Endothelial cell of umbilical vein (primary cell): ENCODE data around the gene CAPN1. TPM values are rescaled to one million over a fixed set of nuclear protein-coding genes. Genes with fewer than 3 reads are reported as not detected.

Experiments used
- BruUV-seq: library from RNA; stranded (reverse); fragments of 400-500 nt; replicated peaks from 2 replicates; lab custom pipeline; 2021; lab: Mats Ljungman, UMichigan
- CTCF ChIA-PET: fragments of 300-600, 350-600 bp; sonication (Branson Sonifier 250); formaldehyde crosslinking; loops from one replicate; lab custom pipeline; 2021; ENCODE audit warnings: antibody characterized with exemption, inconsistent platforms; lab: Charles Lee
- POLR2A ChIA-PET: fragments of 300-600, 350-600 bp; sonication (Branson Sonifier 250); formaldehyde crosslinking; loops from one replicate; lab custom pipeline; 2021; ENCODE audit warnings: antibody characterized with exemption, inconsistent platforms; lab: Charles Lee
- DNase-seq: peaks from one replicate; pipeline ENCODE4 v3.0.0-alpha.2; 2011; ENCODE audit warnings: low read depth, low spot score
- FAIRE-seq: peaks from 2 replicates; lab custom pipeline; 2011; peaks lifted over from hg19 to GRCh38; lab: Jason Lieb, UNC
- H2AFZ ChIP-seq: 2 replicates; pipeline ENCODE4 v1.6.0; 2012; ENCODE audit warnings: low read depth, low read length, control low read depth, inconsistent platforms
- H3K27ac ChIP-seq: 2 replicates; pipeline ENCODE4 v1.5.1; 2011; ENCODE audit warnings: low read depth, mild to moderate bottlenecking, control low read depth, low read length, moderate library complexity; ENCODE audit not compliant: insufficient read depth
- H3K27me3 ChIP-seq, 2 experiments: 2 replicates each; pipeline versions ENCODE4 v1.6.0 to v1.6.1; 2011; ENCODE audit warnings: low read length in 2 of 2, mixed read lengths in 1 of 2; ENCODE audit not compliant: control insufficient read depth in 2 of 2, insufficient read depth in 2 of 2
- H3K36me3 ChIP-seq, 2 experiments: 2 replicates in 1 of 2; 3 replicates in 1 of 2; pipeline ENCODE4 v1.5.1; 2011; ENCODE audit warnings: low read length in 2 of 2, mild to moderate bottlenecking in 1 of 2, moderate library complexity in 1 of 2; ENCODE audit not compliant: control insufficient read depth in 2 of 2, insufficient read depth in 2 of 2; ENCODE audit errors: extremely low read depth in 1 of 2
- H3K4me1 ChIP-seq: 3 replicates; pipeline ENCODE4 v1.5.1; 2011; ENCODE audit warnings: mild to moderate bottlenecking, low read length; ENCODE audit not compliant: control insufficient read depth, insufficient read depth; ENCODE audit errors: extremely low read depth
- H3K4me2 ChIP-seq: 2 replicates; pipeline ENCODE4 v1.6.1; 2011; ENCODE audit warnings: low read length, control low read depth, mixed read lengths; ENCODE audit not compliant: insufficient read depth
- H3K4me3 ChIP-seq, 3 experiments: fragments of 200-600 bp in 1 of 3; sonication (generic), shearing (Covaris generic) in 1 of 3; replicated peaks in 1 of 3; 2 replicates each; pipeline ENCODE4 v1.5.1; 2011 to 2016; ENCODE audit warnings: control low read depth in 3 of 3, low read length in 3 of 3, mild to moderate bottlenecking in 2 of 3, inconsistent platforms in 1 of 3, low read depth in 1 of 3, moderate library complexity in 1 of 3; ENCODE audit not compliant: insufficient read depth in 1 of 3
- H3K79me2 ChIP-seq: 2 replicates; pipeline ENCODE4 v1.6.0; 2012; ENCODE audit warnings: low read length, inconsistent platforms; ENCODE audit not compliant: control insufficient read depth, insufficient read depth
- H3K9ac ChIP-seq: replicated peaks from 2 replicates; pipeline ENCODE3; 2011; ENCODE audit warnings: low read length, control low read depth; ENCODE audit not compliant: insufficient read depth; ENCODE audit errors: extremely low read depth
- H3K9me1 ChIP-seq: replicated peaks from 3 replicates; pipeline ENCODE4 v1.6.0; 2011; ENCODE audit warnings: mild to moderate bottlenecking, low read length; ENCODE audit not compliant: control insufficient read depth, insufficient read depth; ENCODE audit errors: extremely low read depth
- H3K9me3 ChIP-seq: replicated peaks from 2 replicates; pipeline ENCODE4 v1.5.1; 2012; ENCODE audit warnings: low read length, inconsistent platforms; ENCODE audit not compliant: control insufficient read depth, insufficient read depth
- H4K20me1 ChIP-seq: replicated peaks from 2 replicates; pipeline ENCODE3; 2011; ENCODE audit warnings: mild to moderate bottlenecking, low read length; ENCODE audit not compliant: control insufficient read depth, insufficient read depth; ENCODE audit errors: extremely low read depth
- CTCF ChIP-seq, 2 donors: IDR thresholded peaks; 1 replicate in 1 of 2; 2 replicates in 1 of 2; pipeline ENCODE4 v1.5.1; 2011; ENCODE audit warnings: low read length in 2 of 2, mild to moderate bottlenecking in 2 of 2, moderate library complexity in 2 of 2, control low read depth in 1 of 2, inconsistent platforms in 1 of 2, low read depth in 1 of 2; ENCODE audit not compliant: insufficient read depth in 1 of 2; ENCODE audit errors: extremely low read depth in 1 of 2
- EZH2 ChIP-seq: IDR thresholded peaks from 2 replicates; pipeline ENCODE4 v1.6.1; 2012; ENCODE audit warnings: borderline replicate concordance, low read depth, mild to moderate bottlenecking, moderate library complexity, low read length, inconsistent platforms; ENCODE audit not compliant: severe bottlenecking
- FOS ChIP-seq: IDR thresholded peaks from 2 replicates; pipeline ENCODE4 v1.6.1; 2011; ENCODE audit warnings: mild to moderate bottlenecking, low read length, moderate library complexity, borderline replicate concordance; ENCODE audit not compliant: insufficient read depth
- GATA2 ChIP-seq: IDR thresholded peaks from 2 replicates; pipeline ENCODE4 v1.7.0; 2011; ENCODE audit warnings: low read depth, mild to moderate bottlenecking, moderate library complexity, mixed read lengths, low read length; ENCODE audit not compliant: insufficient read length, insufficient read depth
- JUN ChIP-seq: IDR thresholded peaks from 2 replicates; pipeline ENCODE4 v1.6.1; 2011; ENCODE audit warnings: borderline replicate concordance, low read depth; ENCODE audit not compliant: insufficient read length, insufficient read depth
- MYC ChIP-seq: IDR thresholded peaks from one replicate; pipeline ENCODE4 v1.6.1; 2011; ENCODE audit warnings: mild to moderate bottlenecking, low read depth, low read length
- POLR2A ChIP-seq: IDR thresholded peaks from 2 replicates; pipeline ENCODE4 v1.6.1; 2012; ENCODE audit warnings: low read depth, mild to moderate bottlenecking, control low read depth, low read length
- POLR2AphosphoS5 ChIP-seq: IDR thresholded peaks from 2 replicates; pipeline ENCODE4 v1.6.1; 2012; ENCODE audit warnings: low read depth, mild to moderate bottlenecking, control low read depth, low read length, moderate library complexity; ENCODE audit not compliant: insufficient read depth
- dilution Hi-C: fragments of 300-500 bp; cut with MboI; formaldehyde crosslinking; loops from one replicate; pipeline ENCODE4 v1.15.0; 2019; ENCODE audit warnings: low sequenced_read_pairs; ENCODE audit not compliant: extremely low pct_ligation_motif_present
- intact Hi-C: fragments of 100-400 bp; cut with micrococcal nuclease; formaldehyde crosslinking; loops from one replicate; pipeline ENCODE4 v1.10.0; 2022
- polyA plus RNA-seq, 4 experiments: library from polyadenylated mRNA; depleted of rRNA in 3 of 4; stranded (reverse) in 3 of 4; unstranded in 1 of 4; fragments of >200 nt; gene quantifications; 2 replicates each; pipeline versions ENCODE4 v1.2.1 to v1.2.3, GENCODE V29; 2011 to 2012; ENCODE audit warnings: missing spikeins in 1 of 4
- total RNA-seq: library from RNA; stranded (reverse); gene quantifications from 2 replicates; pipeline ENCODE4 v1.2.3, GENCODE V29; 2021
- TF ChIP-seq, protein P1 (sequence below): IDR thresholded peaks from 2 replicates; pipeline ENCODE4 v1.6.1; 2011; ENCODE audit not compliant: insufficient read depth, insufficient read length

Gene CAPN1
- total and polyA plus RNA-seq, 2 donors (not counting 3 experiments of a cell fraction or from before 2014, with no cell fraction given), result 217 to 218 TPM

DNA sequence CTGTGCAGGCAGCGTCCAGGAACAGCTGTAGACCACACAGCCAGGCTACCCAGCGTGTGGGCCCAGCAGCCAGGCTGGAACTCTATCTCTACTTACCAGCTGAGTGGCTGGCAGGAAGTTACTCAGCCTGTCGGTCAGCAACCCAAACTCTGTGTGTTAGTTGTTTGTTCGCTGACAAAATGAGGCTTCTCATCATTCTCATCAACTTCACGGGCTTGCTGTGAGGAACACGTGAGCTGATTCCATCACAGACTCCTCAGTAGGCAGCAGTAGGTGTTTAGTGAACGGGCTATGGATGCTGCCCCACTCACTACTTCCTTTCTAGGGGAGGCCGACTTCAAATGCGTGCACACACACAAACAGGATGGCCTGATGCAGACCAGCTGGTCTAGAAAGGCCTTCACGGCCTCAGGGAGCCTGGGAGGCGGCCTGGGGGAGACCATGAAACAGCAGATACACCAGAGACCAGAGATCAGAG is 12.5 kb upstream of the CAPN1 start:
- H2AFZ ChIP-seq, result peak overlapping the region; percentile 95
- no peaks in the 10 kb centered on the region for H3K9me1 ChIP-seq
- dilution Hi-C loops (no loop called here), intact Hi-C loops (loop anchor here (1.0 kb wide), 1 partner anchor 35 kb away; the partner anchor contains the start of gene SYVN1)
- no peaks in the 10 kb centered on the region for H3K36me3 ChIP-seq
- H3K9me3 ChIP-seq, result no peaks in the 10 kb centered on the region
- no TSS peak for BruUV-seq
- peak; percentile 88 for DNase-seq
- no peaks in the 10 kb centered on the region for H3K27me3 ChIP-seq
- H3K4me1 ChIP-seq, result peaks cover 15% of the 10 kb centered on the region
- H4K20me1 ChIP-seq, result no peaks in the 10 kb centered on the region
- peak; percentile 89 for FAIRE-seq
- H3K9ac ChIP-seq, result peak overlapping the region; percentile 76
- H3K4me3 ChIP-seq, result no peak overlapping the region
- ChIA-PET POLR2A (interaction anchor here (0.7 kb wide), 1 partner anchor 12 kb away, joined by 3 read pairs; the partner anchor contains the start of gene CAPN1), CTCF (interaction anchor here (0.7 to 2.7 kb wide), 6 partner anchors 11 to 59 kb away, joined by 3 to 11 read pairs (median 4); partner anchors contain the start of genes CAPN1 and TM7SF2)
- H3K79me2 ChIP-seq, result no peaks in the 10 kb centered on the region
- peak overlapping the region; percentile 92 for H3K27ac ChIP-seq
- H3K4me2 ChIP-seq, result peak overlapping the region; percentile 23
- TF ChIP-seq MYC (no peak), JUN (peak; percentile 35), FOS (peak; percentile 59), POLR2AphosphoS5 (peak; percentile 79), GATA2 (peak; percentile 54), EZH2 (no peak), POLR2A (peak; percentile 69), CTCF (IDR thresholded peaks at IDR 0.05; ENCODE audit: extremely low read depth in 1 of 2, insufficient read depth in 1 of 2, low read depth in 1 of 2, low read length in 2 of 2) (no peak)
- TF ChIP-seq, protein P1, sequence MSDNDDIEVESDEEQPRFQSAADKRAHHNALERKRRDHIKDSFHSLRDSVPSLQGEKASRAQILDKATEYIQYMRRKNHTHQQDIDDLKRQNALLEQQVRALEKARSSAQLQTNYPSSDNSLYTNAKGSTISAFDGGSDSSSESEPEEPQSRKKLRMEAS, result peak; percentile 22
